GM12801 (cell line): Measurements from ENCODE around the gene MLANA.

Experiments used
- TF ChIP-seq, protein P1 (sequence below): IDR thresholded peaks from one replicate; pipeline ENCODE4 v1.5.1; 2011; ENCODE audit warnings: control low read depth; ENCODE audit not compliant: insufficient read length; ENCODE audit errors: extremely low read depth

MLANA gene, protein sequence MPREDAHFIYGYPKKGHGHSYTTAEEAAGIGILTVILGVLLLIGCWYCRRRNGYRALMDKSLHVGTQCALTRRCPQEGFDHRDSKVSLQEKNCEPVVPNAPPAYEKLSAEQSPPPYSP

DNA sequence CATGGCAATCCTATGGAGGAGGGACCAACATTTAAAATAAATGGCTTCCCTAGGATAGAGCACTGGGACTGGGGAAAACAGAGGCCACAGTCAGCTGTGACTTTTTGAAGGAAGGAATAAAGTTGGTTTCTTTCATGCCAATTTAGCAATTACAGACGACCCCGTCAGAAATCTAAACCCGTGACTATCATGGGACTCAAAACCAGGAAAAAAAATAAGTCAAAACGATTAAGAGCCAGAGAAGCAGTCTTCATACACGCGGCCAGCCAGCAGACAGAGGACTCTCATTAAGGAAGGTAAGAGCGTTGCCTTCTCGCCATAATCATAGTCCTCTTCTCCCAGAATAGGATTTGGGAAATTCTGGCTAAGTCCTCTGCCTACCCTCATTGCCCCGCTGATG lies at the start of gene MLANA:
TSS of gene MLANA (plus strand) at position 249 of the 400 bp plus-strand sequence. CDS start 1,586 bp downstream, outside the sequence.
- TF ChIP-seq, protein P1, sequence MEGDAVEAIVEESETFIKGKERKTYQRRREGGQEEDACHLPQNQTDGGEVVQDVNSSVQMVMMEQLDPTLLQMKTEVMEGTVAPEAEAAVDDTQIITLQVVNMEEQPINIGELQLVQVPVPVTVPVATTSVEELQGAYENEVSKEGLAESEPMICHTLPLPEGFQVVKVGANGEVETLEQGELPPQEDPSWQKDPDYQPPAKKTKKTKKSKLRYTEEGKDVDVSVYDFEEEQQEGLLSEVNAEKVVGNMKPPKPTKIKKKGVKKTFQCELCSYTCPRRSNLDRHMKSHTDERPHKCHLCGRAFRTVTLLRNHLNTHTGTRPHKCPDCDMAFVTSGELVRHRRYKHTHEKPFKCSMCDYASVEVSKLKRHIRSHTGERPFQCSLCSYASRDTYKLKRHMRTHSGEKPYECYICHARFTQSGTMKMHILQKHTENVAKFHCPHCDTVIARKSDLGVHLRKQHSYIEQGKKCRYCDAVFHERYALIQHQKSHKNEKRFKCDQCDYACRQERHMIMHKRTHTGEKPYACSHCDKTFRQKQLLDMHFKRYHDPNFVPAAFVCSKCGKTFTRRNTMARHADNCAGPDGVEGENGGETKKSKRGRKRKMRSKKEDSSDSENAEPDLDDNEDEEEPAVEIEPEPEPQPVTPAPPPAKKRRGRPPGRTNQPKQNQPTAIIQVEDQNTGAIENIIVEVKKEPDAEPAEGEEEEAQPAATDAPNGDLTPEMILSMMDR = no peak

DNA sequence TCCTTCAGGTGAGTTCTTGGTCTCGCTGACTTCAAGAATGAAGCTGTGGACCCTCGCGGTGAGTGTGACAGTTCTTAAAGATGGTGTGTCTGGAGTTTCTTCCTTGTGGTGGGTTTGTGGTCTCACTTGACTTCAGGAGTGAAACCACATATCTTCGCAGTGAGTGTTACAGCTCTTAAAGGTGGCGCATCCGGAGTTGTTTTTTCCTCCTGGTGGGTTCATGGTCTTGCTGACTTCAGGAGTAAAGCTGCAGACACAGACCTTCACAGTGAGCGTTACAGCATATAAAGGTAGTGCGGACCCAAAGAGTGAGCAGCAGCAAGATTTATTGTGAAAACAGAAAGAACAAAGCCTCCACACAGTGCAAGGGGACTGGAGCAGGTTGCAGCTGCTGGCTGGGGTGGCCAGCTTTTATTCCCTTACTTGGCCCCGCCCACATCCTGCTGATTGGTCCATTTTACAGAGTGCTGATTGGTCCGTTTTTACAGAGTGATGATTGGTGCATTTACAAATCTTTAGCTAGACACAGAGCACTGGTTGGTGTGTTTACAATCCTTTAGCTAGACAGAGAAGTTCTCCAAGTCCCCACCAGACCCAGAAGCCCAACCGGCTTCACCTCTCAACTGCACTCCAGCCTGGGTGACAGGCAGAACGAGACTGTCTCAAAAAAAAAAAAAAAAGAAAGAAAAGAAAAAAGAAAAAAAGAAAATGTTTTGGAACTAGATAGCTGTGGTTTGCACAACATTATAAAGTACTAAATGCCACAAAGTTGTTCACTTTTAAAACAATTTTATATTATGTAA lies 48.7 kb upstream of the MLANA start:
- TF ChIP-seq, protein P1 = no peak

DNA sequence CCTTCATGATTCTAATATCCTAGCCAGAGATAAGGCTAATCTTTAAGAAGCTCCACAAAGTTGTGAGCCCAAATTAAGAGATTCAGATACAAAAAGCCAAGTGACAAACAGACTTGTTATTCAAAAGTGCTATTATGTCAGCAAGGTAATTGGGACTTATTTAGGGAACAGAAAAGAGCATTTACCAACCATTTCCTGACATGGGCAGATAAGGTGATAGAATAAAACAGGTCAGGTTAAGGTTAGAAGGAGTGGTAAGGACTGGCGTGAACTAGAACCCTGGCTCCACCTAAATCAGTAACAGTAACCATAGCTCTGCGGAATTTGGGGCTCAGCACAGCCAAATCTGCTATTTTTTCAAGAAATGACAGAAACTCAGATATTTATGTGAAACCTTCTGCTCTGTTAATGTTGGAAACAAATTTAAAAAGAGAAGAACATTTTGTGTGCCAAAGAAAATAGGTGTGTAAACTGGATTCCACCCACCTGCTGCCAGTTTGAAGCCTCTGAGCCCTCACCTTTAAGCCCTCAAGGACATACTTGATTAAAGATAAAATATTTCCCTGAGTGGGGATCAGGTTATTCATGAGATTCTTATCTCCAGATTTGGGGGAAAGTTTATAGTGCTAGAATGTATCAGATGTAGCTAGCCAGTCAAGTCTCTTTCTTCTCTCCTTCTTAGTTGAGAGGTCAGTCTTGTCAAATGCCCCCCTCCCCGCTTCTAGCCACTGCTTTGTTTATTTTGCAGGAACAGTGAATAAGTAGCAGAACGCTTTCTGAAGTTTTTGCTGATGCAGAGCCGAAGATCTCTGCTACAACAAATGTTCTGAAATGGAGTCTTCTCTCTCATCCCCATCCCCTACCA lies 47.5 kb upstream of the MLANA start:
- TF ChIP-seq, protein P1 = no peak

DNA sequence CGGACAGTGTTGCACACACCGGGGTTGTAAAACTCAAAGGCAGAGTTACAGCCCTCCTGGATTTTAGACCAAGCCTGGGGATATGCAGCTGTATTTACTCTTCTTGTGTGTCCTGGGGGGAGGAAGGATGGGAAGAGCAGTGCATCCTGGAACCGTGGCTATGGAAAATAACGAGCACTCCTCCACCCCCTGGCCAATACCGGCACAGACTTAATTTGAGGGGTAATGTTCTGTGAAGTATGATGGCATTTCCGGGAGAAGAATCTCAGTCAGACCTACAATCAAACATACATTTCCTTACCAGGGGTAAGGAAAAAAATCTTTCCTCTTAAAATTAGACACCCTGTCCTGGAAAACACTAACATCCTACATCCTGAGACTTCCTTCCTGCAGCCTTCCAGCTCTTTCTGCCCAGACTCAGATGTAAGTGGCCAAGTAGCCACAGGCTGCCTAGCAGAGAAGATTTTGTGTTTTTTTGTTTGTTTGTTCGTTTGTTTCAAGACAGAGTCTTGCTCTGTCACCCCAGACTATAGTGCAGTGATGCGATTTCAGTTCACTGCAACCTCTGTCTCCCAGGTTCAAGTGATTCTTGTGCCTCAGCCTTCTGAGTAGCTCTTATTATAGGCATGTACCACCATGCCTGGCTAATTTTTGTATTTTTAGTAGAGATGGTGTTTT lies 46.8 kb upstream of the MLANA start:
- TF ChIP-seq, protein P1 = no peak

DNA sequence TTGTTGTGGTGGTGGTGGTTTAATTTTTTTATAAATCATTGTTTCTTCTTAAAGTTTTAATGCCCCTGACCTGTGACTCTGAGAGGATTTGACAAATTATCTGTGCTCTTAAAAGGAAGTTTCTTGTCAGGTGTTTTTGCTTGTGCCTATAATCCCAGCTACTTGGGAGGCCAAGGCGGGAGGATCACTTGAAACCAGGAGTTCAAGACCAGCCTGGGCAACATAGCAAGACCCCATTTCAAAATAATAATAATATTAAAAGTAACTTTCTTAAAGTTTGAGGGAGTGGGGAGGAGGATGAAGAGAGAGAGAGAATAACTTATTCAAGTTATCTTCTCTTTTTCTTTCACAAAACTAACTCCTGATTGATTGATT lies 45.5 kb upstream of the MLANA start:
- TF ChIP-seq, protein P1 = no peak

DNA sequence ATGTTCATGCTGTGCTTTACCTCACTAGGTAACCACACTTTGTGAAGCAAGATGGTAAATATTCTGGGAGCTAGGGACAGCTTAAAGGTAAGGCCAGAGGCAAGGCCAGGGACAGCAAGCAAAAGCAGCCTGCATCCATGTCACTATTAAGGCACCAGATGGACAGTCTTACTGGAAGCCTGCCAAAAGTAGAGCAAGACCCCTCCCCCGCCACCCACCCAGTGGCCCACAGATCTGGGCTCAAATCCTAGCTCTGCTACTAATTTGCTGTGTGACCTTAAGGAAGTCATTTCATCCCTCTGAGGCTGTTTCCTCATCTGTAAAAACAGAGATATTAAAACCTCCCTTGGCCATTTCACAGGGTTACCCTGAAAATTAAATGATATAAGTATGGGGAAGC lies 44.6 kb upstream of the MLANA start:
- TF ChIP-seq, protein P1 = no peak

DNA sequence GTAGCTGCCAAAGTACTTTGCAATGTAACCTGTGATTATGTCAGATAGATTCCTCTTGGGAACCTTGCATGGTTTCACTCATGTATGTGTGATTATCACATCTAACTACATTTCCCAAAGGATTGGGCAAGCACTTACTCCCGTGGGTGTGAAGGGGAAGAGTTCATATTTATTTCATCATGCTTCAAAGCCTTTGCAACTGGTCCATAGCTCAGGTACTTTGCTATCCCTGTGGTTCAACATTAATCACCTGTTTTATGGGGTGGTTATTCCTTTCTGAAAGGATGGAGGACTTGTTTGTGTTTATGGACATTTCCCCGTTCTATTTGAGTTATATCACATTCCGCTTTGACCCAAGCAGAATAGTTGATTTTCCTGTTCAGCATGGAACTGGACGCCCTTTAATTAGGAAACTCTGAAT lies 44.2 kb upstream of the MLANA start:
- TF ChIP-seq, protein P1 = no peak
